ENCODE data around the gene TMEM269. TPM values are rescaled to one million over a fixed set of nuclear protein-coding genes. Genes with fewer than 3 reads are reported as not detected.

The TMEM269 gene
- total and polyA plus RNA-seq, 2 donors (not counting 1 experiment from before 2014, with no cell fraction given), result 0.21 to 0.47 TPM

DNA sequence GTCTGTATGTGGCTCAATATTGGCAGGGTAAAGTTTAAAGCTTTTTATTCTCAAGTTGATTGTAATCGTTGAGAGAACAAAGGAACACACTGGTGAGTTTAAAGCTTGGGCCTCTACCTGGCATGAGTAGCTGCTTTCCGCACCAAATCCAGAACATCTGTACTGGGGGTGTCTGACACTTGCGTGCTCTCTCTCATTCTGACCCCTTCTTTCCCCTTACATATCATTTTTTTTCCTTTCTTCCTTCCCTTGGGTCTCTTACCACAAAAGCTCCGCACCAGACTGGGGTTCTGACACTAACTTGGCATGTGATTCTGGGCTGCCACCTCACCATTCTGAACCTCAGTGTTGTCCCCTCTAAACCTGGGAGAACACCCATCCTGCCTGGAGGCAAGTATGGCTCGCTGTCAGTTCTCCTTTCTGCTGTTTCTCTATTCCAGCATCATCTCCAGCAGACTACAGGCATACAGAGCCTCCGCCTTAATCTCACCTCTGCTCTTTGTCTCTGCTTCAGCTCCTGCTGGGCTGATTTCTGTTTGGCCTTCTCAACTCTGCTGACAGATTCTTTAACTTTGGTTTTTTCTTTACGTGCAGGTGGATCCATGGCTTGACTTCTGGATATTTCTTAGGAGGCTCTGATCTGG, 31.3 kb downstream of the TMEM269 start:
- no peaks in the 10 kb centered on the region for H3K9me3 ChIP-seq (ENCODE audit: control extremely low read depth in 1 of 3, control insufficient read depth in 2 of 3, insufficient read depth in 1 of 3, low read length in 2 of 3)
- WGBS (ENCODE audit: insufficient coverage), result 44% methylated on average over 5 of the region's 7 CpGs
- CTCF ChIA-PET, result interaction anchor here (0.6 to 1.7 kb wide), 4 partner anchors 9 to 257 kb away, joined by 3 to 6 read pairs (median 3); partner anchors contain the start of genes C1orf50 and P3H1
- peak overlapping the region; percentile 92 for H3K27ac Mint-ChIP-seq
- H3K4me1 ChIP-seq (ENCODE audit: control insufficient read depth in 2 of 2, insufficient read depth in 2 of 2, low read length in 2 of 2), result peaks cover 13% of the 10 kb centered on the region in 2 donors
- peak overlapping the region; percentile 65 to 81 for H3K27ac ChIP-seq (ENCODE audit: low read length in 2 of 2)
- H3K27me3 Mint-ChIP-seq, result no peaks in the 10 kb centered on the region
- POLR2A ChIA-PET, result interaction anchor here (0.6 to 2.4 kb wide), 3 partner anchors 30 to 405 kb away, joined by 4 to 16 read pairs (median 4); partner anchors contain the start of gene ZNF691
- peak overlapping the region; percentile 92 for H2AFZ ChIP-seq (ENCODE audit: insufficient read depth, low read depth, low read length, poor library complexity, severe bottlenecking)
- peak overlapping the region; percentile 89 for H3K4me3 Mint-ChIP-seq
- peak overlapping the region; percentile 89 for H3K4me2 ChIP-seq (replicated peaks; ENCODE audit: low read depth, low read length, poor library complexity, severe bottlenecking)
- no peaks in the 10 kb centered on the region for H4K20me1 ChIP-seq (ENCODE audit: control insufficient read depth, insufficient read depth, low read length, poor library complexity, severe bottlenecking)
- no peaks in the 10 kb centered on the region for H3K27me3 ChIP-seq (replicated peaks in 1 of 4; ENCODE audit: control extremely low read depth in 1 of 4, control insufficient read depth in 3 of 4, insufficient read depth in 4 of 4, low read length in 3 of 4)
- H3K4me3 ChIP-seq (ENCODE audit: control extremely low read depth in 1 of 5, extremely low read depth in 1 of 5, insufficient read depth in 1 of 5, low read depth in 2 of 5, low read length in 4 of 5), result peak overlapping the region; percentile 57 to 82 (median 77)
- intact Hi-C loops (cut with micrococcal nuclease), result loop anchor here (2.0 kb wide), 3 partner anchors 143 to 357 kb away; partner anchors contain the start of genes CFAP57, EBNA1BP2 and SLC2A1
- ATAC-seq (ENCODE audit: low read depth) (no peak), DNase-seq (peak; percentile 41)
- peak overlapping the region; percentile 81 for H3K9ac ChIP-seq (ENCODE audit: low read length)
- peaks cover 20% of the 10 kb centered on the region for H3K4me1 Mint-ChIP-seq
- no peaks in the 10 kb centered on the region for H3K9me3 Mint-ChIP-seq (ENCODE audit: insufficient read depth)
- TF ChIP-seq, protein P1, sequence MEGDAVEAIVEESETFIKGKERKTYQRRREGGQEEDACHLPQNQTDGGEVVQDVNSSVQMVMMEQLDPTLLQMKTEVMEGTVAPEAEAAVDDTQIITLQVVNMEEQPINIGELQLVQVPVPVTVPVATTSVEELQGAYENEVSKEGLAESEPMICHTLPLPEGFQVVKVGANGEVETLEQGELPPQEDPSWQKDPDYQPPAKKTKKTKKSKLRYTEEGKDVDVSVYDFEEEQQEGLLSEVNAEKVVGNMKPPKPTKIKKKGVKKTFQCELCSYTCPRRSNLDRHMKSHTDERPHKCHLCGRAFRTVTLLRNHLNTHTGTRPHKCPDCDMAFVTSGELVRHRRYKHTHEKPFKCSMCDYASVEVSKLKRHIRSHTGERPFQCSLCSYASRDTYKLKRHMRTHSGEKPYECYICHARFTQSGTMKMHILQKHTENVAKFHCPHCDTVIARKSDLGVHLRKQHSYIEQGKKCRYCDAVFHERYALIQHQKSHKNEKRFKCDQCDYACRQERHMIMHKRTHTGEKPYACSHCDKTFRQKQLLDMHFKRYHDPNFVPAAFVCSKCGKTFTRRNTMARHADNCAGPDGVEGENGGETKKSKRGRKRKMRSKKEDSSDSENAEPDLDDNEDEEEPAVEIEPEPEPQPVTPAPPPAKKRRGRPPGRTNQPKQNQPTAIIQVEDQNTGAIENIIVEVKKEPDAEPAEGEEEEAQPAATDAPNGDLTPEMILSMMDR (IDR thresholded peaks at IDR 0.05), result no peak
- TF ChIP-seq EZH2 (IDR thresholded peaks at IDR 0.05; ENCODE audit: borderline replicate concordance, insufficient read depth, low read depth, low read length, poor library complexity, severe bottlenecking), result no peak
- H3K79me2 ChIP-seq (ENCODE audit: control insufficient read depth, insufficient read depth, low read length), result peaks cover 21% of the 10 kb centered on the region
- H3K36me3 ChIP-seq (replicated peaks in 1 of 2; ENCODE audit: control extremely low read depth in 1 of 2, control insufficient read depth in 1 of 2, extremely low read depth in 1 of 2, insufficient read depth in 2 of 2, low read length in 1 of 2), result peaks cover 2 to 3% of the 10 kb centered on the region in 2 experiments

All from B cell (primary cell).